Measurements from ENCODE around the gene PFKP.
"Not testable (repeated sequence)": the region's sequence is repeated elsewhere in the genome, so short reads cannot be mapped to it uniquely, and the experiment has no call there.

The PFKP gene

DNA sequence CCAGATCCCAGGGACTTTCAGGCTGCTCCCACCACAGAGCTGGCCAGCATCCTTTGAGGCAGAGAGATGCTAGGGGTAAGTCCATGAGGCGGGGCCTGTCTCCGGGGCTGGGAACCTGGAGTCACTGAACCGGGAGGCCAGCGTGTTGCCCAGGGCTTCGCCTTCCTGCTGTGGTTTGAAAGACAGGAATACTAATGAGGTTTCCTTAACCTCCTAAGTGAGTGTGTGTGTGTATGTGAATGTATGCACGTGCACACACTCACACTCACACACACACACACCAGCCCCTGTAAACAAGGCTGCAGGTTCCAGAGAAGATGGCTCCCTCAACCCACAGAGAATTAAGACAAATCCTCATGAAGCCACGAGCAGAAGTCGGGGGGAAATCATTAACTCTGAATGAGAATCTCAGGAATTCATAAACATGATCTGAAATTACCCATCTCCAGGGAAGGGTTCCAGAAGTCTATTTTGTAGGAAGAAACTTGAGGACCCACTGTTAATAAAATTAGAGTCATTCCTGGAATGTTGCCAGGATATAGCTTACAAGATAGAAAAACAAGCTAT is 20.3 kb upstream of the PFKP start:
- in situ Hi-C loops (cut with MboI; ENCODE audit: low sequenced_read_pairs): no loop called here

DNA sequence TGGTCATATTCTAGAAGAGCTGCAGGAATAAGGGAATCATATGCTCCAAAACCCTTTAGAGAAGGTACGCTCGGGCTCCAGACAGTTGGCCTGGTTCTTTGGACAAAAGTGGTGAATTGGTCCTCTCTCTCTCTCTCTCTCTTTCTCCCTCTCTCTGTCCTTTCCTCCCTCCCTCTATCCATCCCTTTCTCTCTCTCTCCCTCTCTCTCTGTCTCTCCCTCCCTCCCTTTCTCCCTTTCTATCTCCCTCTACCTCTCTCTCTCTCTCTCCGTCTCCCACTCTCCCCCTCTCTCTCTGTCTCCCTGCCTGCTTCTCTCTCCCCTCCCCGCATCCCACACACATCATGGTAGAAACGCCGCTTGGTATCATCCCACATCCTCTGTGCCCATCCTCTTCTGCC is 19.8 kb upstream of the PFKP start:
- in situ Hi-C loops (cut with MboI; ENCODE audit: low sequenced_read_pairs): no loop called here

DNA sequence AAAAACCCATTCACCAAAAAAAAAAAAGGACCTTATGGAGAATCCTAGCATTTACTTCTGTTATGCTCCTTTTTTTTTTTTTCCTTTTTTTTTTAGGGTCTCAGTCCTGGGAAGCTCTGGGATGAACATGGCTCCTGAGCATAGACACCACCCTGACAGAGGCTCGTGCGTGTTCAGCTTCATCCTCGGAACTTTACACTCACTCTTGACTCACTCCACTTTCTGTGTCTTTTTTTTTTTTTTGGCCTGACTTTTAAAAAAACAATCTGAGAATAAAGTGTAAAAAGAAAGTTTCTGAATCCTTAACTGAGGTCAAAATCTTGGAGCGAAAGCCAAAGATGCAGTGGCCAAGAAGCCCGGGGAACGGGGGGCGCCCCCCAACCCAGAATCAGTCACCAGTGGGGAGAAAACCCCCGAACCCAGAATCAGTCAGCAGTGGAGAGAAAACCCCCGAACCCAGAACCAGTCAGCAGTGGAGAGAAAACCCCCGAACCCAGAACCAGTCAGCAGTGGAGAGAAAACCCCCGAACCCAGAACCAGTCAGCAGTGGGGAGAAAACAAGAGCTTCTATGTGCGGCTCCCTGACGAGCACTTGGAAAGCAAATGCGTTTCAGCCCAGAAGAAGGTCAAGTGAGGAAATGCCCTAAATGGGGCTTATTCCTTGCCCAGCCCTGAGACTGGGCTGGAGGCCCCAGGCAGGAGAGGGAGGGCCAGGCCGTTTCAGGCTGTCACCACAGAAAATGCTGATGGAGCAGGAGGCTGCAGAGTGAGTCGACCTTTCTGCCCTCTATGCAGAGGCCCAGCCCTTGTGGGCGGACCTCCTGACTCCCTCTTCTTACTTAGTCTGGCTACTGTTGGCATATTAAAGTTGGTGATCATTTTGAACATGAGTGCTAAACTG is 19.0 kb upstream of the PFKP start:
- in situ Hi-C loops (cut with MboI; ENCODE audit: low sequenced_read_pairs): no loop called here

DNA sequence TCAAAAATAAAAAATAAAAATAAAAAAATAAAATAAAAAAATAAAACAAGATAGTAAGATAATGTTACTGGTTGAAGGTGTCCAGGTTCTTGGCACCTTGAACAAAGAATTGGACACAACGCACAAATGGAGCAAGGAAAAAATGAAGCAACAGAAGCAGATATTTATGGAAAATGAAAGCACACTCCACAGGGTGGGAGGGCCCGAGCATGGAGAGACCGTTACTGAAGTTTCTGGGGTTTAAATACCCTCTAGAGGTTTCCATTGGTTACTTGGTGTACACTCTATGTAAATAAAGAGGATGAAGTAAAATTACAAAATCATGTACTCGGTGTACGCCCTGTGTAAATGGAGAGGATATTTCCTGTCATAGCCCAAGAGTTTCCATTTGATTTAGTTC is 15.7 kb upstream of the PFKP start:
- in situ Hi-C loops (cut with MboI; ENCODE audit: low sequenced_read_pairs): no loop called here

DNA sequence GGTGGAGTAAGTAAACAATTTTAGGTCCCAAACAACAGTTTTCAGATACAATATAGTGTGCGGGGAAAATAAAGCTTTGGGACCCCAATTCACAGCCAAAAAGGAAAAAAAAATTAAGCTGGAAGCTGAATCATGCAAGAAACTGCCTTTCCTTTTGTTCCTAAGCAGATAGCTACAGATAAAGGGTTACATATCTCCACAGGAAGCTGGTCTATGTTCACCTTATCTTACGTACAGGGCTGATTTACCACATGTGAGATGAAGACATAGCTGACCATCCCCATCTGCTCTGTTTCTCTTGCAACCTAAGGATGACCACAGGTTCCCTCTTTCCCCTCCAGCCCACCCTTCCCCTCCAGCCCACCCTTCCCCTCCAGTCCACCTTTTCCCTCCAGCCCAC is 14.2 kb upstream of the PFKP start:
- in situ Hi-C loops (cut with MboI; ENCODE audit: low sequenced_read_pairs): no loop called here

DNA sequence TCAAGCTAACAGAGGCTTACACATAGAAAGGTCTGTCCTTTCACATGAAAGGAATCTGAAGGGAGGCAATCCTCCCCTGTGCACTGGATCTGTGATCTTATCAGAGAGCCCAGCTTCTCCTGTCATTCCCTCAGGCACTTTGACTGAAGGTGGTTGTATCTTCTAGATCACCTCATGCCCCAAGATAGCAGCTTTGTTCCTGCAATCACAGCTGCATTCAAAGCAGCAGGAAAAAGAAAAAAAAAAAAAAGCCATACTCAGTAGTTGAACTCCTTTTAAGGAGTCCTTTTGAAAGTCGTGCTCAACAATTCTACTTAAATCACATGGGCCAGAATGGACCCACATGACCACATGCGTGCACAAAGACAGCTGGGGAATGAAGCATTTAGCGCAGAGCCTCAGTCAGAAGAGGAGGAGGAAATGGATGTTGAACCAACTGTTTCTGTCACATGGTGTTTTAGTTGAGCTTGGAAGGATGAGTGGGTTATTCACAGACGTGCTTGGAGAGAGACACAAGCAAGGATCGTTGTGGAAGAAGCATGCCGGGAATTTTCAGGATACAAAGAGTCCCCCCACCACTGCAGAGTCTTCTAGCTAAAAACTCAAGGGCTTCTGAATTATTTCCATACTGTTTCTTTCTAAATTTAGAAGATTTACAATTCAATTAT is 13.0 kb upstream of the PFKP start:
- in situ Hi-C loops (cut with MboI; ENCODE audit: low sequenced_read_pairs): no loop called here

DNA sequence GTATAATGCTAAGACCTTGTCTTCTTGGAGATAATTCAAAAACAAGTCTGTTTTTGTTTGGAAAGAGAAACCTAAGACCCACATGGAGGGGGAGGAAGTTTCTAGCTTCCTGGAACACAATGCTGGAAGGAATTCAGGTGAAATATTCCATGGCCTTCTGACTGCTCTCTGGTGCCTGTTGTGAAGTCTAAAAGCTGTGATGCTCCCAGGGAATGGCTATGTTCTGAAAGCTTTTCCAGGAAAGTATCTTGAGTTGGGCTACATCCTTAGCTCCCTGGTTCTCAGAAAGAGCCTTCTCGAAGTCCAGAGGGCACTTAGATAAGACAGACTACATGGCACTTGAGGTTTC is 12.5 kb upstream of the PFKP start:
- in situ Hi-C loops (cut with MboI; ENCODE audit: low sequenced_read_pairs): no loop called here

GRCh38 chr10:3056280-3057037 is 10.9 kb upstream of the PFKP start:
- in situ Hi-C loops (cut with MboI; ENCODE audit: low sequenced_read_pairs): no loop called here

DNA sequence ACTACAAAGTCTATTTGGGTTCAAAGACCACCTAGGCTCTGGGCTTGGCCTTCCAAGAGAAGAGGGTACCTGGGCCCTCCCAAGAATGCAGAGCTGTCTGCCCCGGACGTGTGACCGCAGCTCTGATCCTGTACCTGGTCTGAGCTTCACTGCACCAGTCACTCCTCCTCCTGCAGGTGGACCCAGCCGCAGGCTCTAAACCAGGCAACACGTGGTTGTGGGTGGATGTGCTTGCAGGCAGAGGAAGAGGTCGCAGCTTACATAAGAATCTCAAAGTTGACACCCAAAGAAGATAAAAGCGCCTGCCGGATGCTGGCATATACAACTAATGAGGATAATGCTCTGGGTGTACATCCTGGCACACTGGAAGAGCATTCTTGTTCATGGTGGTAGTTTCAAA is 9.4 kb upstream of the PFKP start:
- in situ Hi-C loops (cut with MboI; ENCODE audit: low sequenced_read_pairs): no loop called here

- in situ Hi-C loops (cut with MboI; ENCODE audit: low sequenced_read_pairs): no loop called here
Observed at GRCh38 chr10:3059974-3060373, 7.4 kb upstream of the PFKP start.

- in situ Hi-C loops (cut with MboI; ENCODE audit: low sequenced_read_pairs): no loop called here
Observed at GRCh38 chr10:3060481-3060889, 6.9 kb upstream of the PFKP start.

- in situ Hi-C loops (cut with MboI; ENCODE audit: low sequenced_read_pairs): not testable (repeated sequence)
Observed at GRCh38 chr10:3061323-3061898, 5.9 kb upstream of the PFKP start.

DNA sequence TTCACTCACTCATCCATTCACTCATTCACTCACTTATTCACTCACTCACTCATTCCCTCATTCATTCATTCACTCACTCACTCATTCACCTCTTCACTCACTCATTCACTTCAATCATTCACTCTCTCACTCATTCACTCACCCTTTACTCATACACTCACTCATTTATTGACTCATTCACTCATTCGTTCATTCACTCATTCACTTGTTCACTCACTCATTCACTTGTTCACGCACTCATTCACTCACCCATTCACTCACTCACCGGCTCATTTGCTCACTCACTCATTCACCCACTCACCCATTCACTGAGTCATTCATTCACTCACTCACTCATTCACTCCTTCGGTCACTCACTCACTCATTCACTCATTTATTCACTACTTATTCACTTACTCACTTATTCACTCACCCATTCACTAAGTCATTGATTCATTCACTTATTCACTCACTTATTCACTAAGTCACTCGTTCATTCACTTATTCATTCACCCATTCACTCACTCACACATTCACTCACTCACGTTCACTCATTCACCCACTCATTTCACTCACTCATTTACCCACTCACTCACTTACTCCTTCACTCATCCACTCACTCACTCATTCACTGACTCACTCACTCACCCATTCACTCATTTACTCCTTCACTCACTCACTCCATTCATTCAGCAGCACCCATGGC is 4.7 kb upstream of the PFKP start:
- in situ Hi-C loops (cut with MboI; ENCODE audit: low sequenced_read_pairs): no loop called here

- in situ Hi-C loops (cut with MboI; ENCODE audit: low sequenced_read_pairs): no loop called here
Observed at GRCh38 chr10:3064423-3064822, 2.9 kb upstream of the PFKP start.

GRCh38 chr10:3065622-3066021 is 1.7 kb upstream of the PFKP start:
- in situ Hi-C loops (cut with MboI; ENCODE audit: low sequenced_read_pairs): no loop called here

- in situ Hi-C loops (cut with MboI; ENCODE audit: low sequenced_read_pairs): no loop called here
Observed at GRCh38 chr10:3066317-3067117, 831 bp upstream of the PFKP start.

DNA sequence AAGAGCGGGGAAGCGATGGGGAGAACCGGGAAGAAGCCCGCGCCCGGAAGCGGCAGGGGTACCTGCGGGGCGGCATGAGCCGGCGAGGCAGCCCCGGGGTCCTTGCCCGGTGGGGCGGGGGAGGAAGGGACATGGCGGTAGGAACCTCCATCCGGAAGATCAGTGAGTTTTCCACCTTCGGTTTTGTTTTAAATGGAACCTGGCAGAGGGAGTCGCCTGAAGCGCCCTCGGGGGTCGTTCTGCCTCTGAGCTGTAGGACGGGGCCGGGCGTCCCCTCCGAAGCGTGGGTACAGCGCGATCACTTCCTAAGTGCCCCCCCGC is 471 bp downstream of the PFKP start:
- in situ Hi-C loops (cut with MboI; ENCODE audit: low sequenced_read_pairs): no loop called here

DNA sequence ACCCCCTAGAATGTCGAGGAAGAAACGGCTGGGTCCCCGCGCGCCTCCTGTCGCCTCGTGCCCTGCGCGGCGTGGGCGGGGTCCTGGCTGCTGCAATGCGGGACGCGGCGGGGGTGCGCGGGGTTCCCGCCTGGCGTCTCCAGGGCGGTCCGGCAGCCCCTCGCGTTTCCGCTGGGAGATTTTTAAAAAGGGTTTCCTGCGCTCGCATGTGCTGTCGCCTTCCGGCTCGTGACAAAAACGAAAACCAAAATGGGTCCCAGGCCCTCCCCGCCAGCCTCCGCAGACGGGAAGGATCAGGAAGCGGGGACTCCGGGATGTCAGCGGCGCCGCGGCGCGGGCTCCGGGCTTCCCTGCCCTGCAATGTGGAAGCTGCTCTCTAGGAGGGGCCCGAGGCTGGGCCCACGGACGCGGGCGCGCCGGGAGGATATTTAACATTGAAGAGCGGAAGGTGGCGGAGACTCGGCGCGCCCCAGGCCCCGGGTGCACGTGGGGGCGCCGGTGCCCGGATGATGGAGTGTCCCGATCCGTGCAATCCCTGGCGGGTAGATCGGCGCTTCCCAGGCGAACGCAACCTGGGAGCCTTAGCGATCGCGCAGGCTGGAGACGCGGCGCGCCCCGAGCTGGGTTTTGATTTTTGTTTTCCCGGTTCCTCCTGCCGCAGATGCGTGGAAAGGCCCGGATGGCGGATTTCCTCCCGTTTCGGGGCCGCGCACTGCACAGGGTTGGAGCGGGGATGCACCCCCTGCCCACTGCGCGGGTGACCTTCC is 1.0 kb downstream of the PFKP start:
- in situ Hi-C loops (cut with MboI; ENCODE audit: low sequenced_read_pairs): no loop called here
